Measurements from ENCODE around the gene ERF.
A peak's percentile ranks its signal among the peaks of the same experiment; 100 is the strongest.

Gene ERF

GRCh38 chr19:42229855-42230351 is 25.0 kb downstream of the ERF start:
- Mint-ChIP-seq H3K4me1 (peaks cover 63% of the 10 kb centered on the region), H3K27me3 (no peaks in the 10 kb centered on the region), H3K9me3 (no peaks in the 10 kb centered on the region), H3K27ac (peak overlapping the region; percentile 49 to 72), H3K4me3 (no peak overlapping the region)
- DNase-seq, result no peak
- no peak for ATAC-seq

GRCh38 chr19:42229301-42229854 is 25.6 kb downstream of the ERF start:
- H3K27ac Mint-ChIP-seq, result peak overlapping the region; percentile 49 to 72
- DNase-seq (no peak), ATAC-seq (no peak)
- H3K4me3 Mint-ChIP-seq, result no peak overlapping the region
- H3K9me3 Mint-ChIP-seq, result no peaks in the 10 kb centered on the region
- peaks cover 66% of the 10 kb centered on the region for H3K4me1 Mint-ChIP-seq
- H3K27me3 Mint-ChIP-seq, result no peaks in the 10 kb centered on the region

GRCh38 chr19:42228641-42229040 is 26.3 kb downstream of the ERF start:
- DNase-seq, result no peak
- peaks cover 63% of the 10 kb centered on the region for H3K4me1 Mint-ChIP-seq

GRCh38 chr19:42226886-42227285 is 28.0 kb downstream of the ERF start:
- Mint-ChIP-seq H3K4me1 (peaks cover 73% of the 10 kb centered on the region), H3K27me3 (no peaks in the 10 kb centered on the region), H3K9me3 (no peaks in the 10 kb centered on the region), H3K4me3 (no peak overlapping the region), H3K27ac (no peak overlapping the region)
- ATAC-seq (no peak), DNase-seq (no peak)

More at GRCh38 chr19:42228641-42229040, 26.3 kb downstream of the ERF start:
- peak overlapping the region in 1 of 2 donors; percentile 92 for H3K27ac Mint-ChIP-seq
- no peak for ATAC-seq
- H3K27me3 Mint-ChIP-seq, result no peaks in the 10 kb centered on the region
- H3K9me3 Mint-ChIP-seq, result no peaks in the 10 kb centered on the region
- no peak overlapping the region for H3K4me3 Mint-ChIP-seq

GRCh38 chr19:42225718-42226292 is 29.1 kb downstream of the ERF start:
- Mint-ChIP-seq H3K4me3 (no peak overlapping the region), H3K9me3 (no peaks in the 10 kb centered on the region), H3K4me1 (peaks cover 70% of the 10 kb centered on the region), H3K27me3 (no peaks in the 10 kb centered on the region), H3K27ac (no peak overlapping the region)
- ATAC-seq (no peak), DNase-seq (no peak)

GRCh38 chr19:42224940-42225717 is 29.8 kb downstream of the ERF start:
- DNase-seq, result no peak
- no peaks in the 10 kb centered on the region for H3K27me3 Mint-ChIP-seq
- H3K27ac Mint-ChIP-seq, result no peak overlapping the region
- no peak for ATAC-seq
- peaks cover 68% of the 10 kb centered on the region for H3K4me1 Mint-ChIP-seq
- no peaks in the 10 kb centered on the region for H3K9me3 Mint-ChIP-seq
- H3K4me3 Mint-ChIP-seq, result no peak overlapping the region

GRCh38 chr19:42220751-42221097 is 34.2 kb downstream of the ERF start:
- Mint-ChIP-seq H3K27ac (peak overlapping the region; percentile 92 to 95), H3K9me3 (no peaks in the 10 kb centered on the region), H3K4me3 (peak overlapping the region; percentile 92 to 93), H3K27me3 (no peaks in the 10 kb centered on the region), H3K4me1 (peaks cover 59% of the 10 kb centered on the region)
- DNase-seq (no peak), ATAC-seq (no peak)

- H3K27ac Mint-ChIP-seq, result peak within 1 kb of the TSS; percentile 92 to 95
- DNase-seq (peak; percentile 97 to 98), ATAC-seq (peak; percentile 90)
- no peaks in the 10 kb centered on the region for H3K9me3 Mint-ChIP-seq
- peak within 1 kb of the TSS; percentile 92 to 93 for H3K4me3 Mint-ChIP-seq
- H3K4me1 Mint-ChIP-seq, result peaks cover 64% of the 10 kb centered on the region
- H3K27me3 Mint-ChIP-seq, result no peaks in the 10 kb centered on the region
Measured at GRCh38 chr19:42219812-42220750, 34.8 kb downstream of the ERF start, which contains the start of gene ZNF526. ZNF526 (plus strand) TSS chr19:42220312; CDS start chr19:42224404, 4,092 bp downstream.

- DNase-seq (peak; percentile 100), ATAC-seq (peak; percentile 82)
- H3K9me3 Mint-ChIP-seq, result no peaks in the 10 kb centered on the region
- peak within 1 kb of the TSS; percentile 98 to 99 for H3K27ac Mint-ChIP-seq
- no peaks in the 10 kb centered on the region for H3K27me3 Mint-ChIP-seq
- peaks cover 78% of the 10 kb centered on the region for H3K4me1 Mint-ChIP-seq
- H3K4me3 Mint-ChIP-seq, result peak within 1 kb of the TSS; percentile 92 to 93
Measured at GRCh38 chr19:42217520-42218437, 37.1 kb downstream of the ERF start, which contains the start of gene DEDD2. DEDD2 (minus strand) TSS chr19:42217677; CDS start chr19:42217007, 670 bp downstream.

- peak overlapping the region; percentile 98 to 99 for H3K27ac Mint-ChIP-seq
- H3K4me3 Mint-ChIP-seq, result peak overlapping the region; percentile 92 to 93
- no peaks in the 10 kb centered on the region for H3K9me3 Mint-ChIP-seq
- ATAC-seq, result peak; percentile 1
- peak; percentile 46 to 49 for DNase-seq
- peaks cover 75% of the 10 kb centered on the region for H3K4me1 Mint-ChIP-seq
- H3K27me3 Mint-ChIP-seq, result no peaks in the 10 kb centered on the region
Measured at GRCh38 chr19:42216653-42217519, 38.0 kb downstream of the ERF start.

- Mint-ChIP-seq H3K4me3 (peak overlapping the region in 1 of 2 donors; percentile 93), H3K27me3 (no peaks in the 10 kb centered on the region), H3K9me3 (no peaks in the 10 kb centered on the region), H3K27ac (peak overlapping the region; percentile 29 to 52), H3K4me1 (peaks cover 67% of the 10 kb centered on the region)
- DNase-seq (no peak), ATAC-seq (no peak)
Measured at GRCh38 chr19:42214810-42215485, 40.0 kb downstream of the ERF start.

GRCh38 chr19:42212886-42213285 is 42.0 kb downstream of the ERF start:
- no peaks in the 10 kb centered on the region for H3K9me3 Mint-ChIP-seq
- H3K27me3 Mint-ChIP-seq, result no peaks in the 10 kb centered on the region

GRCh38 chr19:42208612-42209011 is 46.3 kb downstream of the ERF start:
- no peak overlapping the region for H3K4me3 Mint-ChIP-seq
- no peaks in the 10 kb centered on the region for H3K27me3 Mint-ChIP-seq
- H3K9me3 Mint-ChIP-seq, result no peaks in the 10 kb centered on the region
- peaks cover 56% of the 10 kb centered on the region for H3K4me1 Mint-ChIP-seq
- DNase-seq (no peak), ATAC-seq (no peak)
- H3K27ac Mint-ChIP-seq, result peak overlapping the region in 1 of 2 donors; percentile 65

More at GRCh38 chr19:42212886-42213285, 42.0 kb downstream of the ERF start:
- peaks cover 59% of the 10 kb centered on the region for H3K4me1 Mint-ChIP-seq
- peak overlapping the region in 1 of 2 donors; percentile 72 for H3K27ac Mint-ChIP-seq
- DNase-seq (no peak), ATAC-seq (no peak)
- H3K4me3 Mint-ChIP-seq, result no peak overlapping the region

Measured in stimulated activated naive CD8-positive, alpha-beta T cell treated with anti-CD3 and anti-CD28 coated beads, Interleukin-15, amount 100 ng/mL, for 72 hours (primary cell).